Heart left ventricle (tissue), 16 donors: Measurements from ENCODE around the gene TERT. TPM values are rescaled to one million over a fixed set of nuclear protein-coding genes. Genes with fewer than 3 reads are reported as not detected.

Source experiments
- ATAC-seq, 4 donors: fragments of 200-7000 bp; cut with Tn5 transposase; one replicate each; pipeline ENCODE4 v1.9.1; 2020 to 2022; ENCODE audit warnings: moderate library complexity in 4 of 4, mild to moderate bottlenecking in 3 of 4, moderate number of reproducible peaks in 1 of 4
- DNase-seq, 5 donors: peaks; one replicate each; pipeline ENCODE4 v3.0.0-alpha.2; 2020
- H3K27ac ChIP-seq, 12 donors: fragments of 200-600 bp; sonication (generic) in 4 of 12; one replicate each; pipeline versions ENCODE4 v1.5.0 to v1.8.0; 2016 to 2022; ENCODE audit warnings: mild to moderate bottlenecking in 2 of 12
- H3K27me3 ChIP-seq, 9 donors: fragments of 200-600 bp; sonication (generic) in 2 of 9; one replicate each; pipeline versions ENCODE4 v1.5.1 to v1.8.0; 2016 to 2022; ENCODE audit warnings: mild to moderate bottlenecking in 3 of 9
- H3K36me3 ChIP-seq, 9 donors: fragments of 200-600 bp; sonication (generic) in 2 of 9; one replicate each; pipeline versions ENCODE4 v1.5.0 to v1.8.0; 2018 to 2022; ENCODE audit warnings: mild to moderate bottlenecking in 2 of 9
- H3K4me1 ChIP-seq, 12 donors: fragments of 200-600 bp; sonication (generic) in 4 of 12; one replicate each; pipeline versions ENCODE4 v1.5.0 to v1.8.0; 2016 to 2022; ENCODE audit warnings: mild to moderate bottlenecking in 3 of 12
- H3K4me3 ChIP-seq, 12 donors: fragments of 200-600 bp; sonication (generic) in 4 of 12; one replicate each; pipeline versions ENCODE4 v1.5.0 to v1.8.0; 2017 to 2022; ENCODE audit warnings: mild to moderate bottlenecking in 9 of 12, moderate library complexity in 4 of 12
- H3K9me3 ChIP-seq, 12 donors: fragments of 200-600 bp; sonication (generic) in 4 of 12; one replicate each; pipeline versions ENCODE4 v1.5.0 to v1.8.0; 2016 to 2022; ENCODE audit warnings: mild to moderate bottlenecking in 1 of 12
- CTCF ChIP-seq, 12 donors: fragments of 200-600 bp; sonication (generic) in 4 of 12; IDR thresholded peaks; one replicate each; pipeline versions ENCODE4 v1.5.0 to v1.8.0; 2018 to 2022; ENCODE audit warnings: antibody characterized with exemption in 12 of 12, mild to moderate bottlenecking in 5 of 12
- POLR2A ChIP-seq, 2 donors: fragments of 450-650 bp; IDR thresholded peaks; one replicate each; pipeline ENCODE4 v1.6.1; 2017; ENCODE audit warnings: antibody characterized with exemption in 2 of 2, mild to moderate bottlenecking in 2 of 2, moderate library complexity in 2 of 2
- WGBS, 4 donors: extraction: QIAGEN DNeasy Blood & Tissue Kit in 2 of 4; methylation state at CpG; one replicate each; pipeline versions ENCODE4 v1.1.5 to v1.1.7; 2013 to 2018; 5-methylcytosine and 5-hydroxymethylcytosine counted together
- intact Hi-C, 10 donors: fragments of 100-400 bp; cut with DNase I; formaldehyde crosslinking; loops; one replicate each; pipeline versions ENCODE4 v1.11.1 to v1.14.2; 2022
- polyA plus RNA-seq, 2 donors: library from polyadenylated mRNA; stranded (reverse); fragments of 200-250 nt; gene quantifications; one replicate each; pipeline ENCODE4 v1.2.3, GENCODE V29; 2013
- total RNA-seq, 9 donors: library from RNA; depleted of rRNA in 2 of 9; stranded (reverse); fragments of >200 nt in 2 of 9; fragmentation: NEBNext Ultra II Directional in 3 of 9; extraction: Animal tissue kit (Norgen Biotek cat#: 25700) in 3 of 9; gene quantifications; one replicate each; pipeline versions ENCODE4 v1.1.0 to v1.2.4, GENCODE V29; 2016 to 2023
- donor health status: ischemic (EF 13 %, LVEDD 7.1; RV severe dilation, severe dysfunction).
- donor health status: healthy with polysubstance abuse.
- donor health status: DM: no; HTN: yes; CAD: no.
- donor health status: DM: no; HTN: no; CAD: no.
- donor health status: ischemic (EF 25% LVEDD 6.9; RV normal size, moderate dysfunction).
- donor health status: ischemic (EF 25% LVEDD 5.7; RV mildly dilated, moderate dysfunction).
- donor health status: healthy.
- donor health status: DM: yes; HTN: yes; CAD: no.
- donor health status: ischemic (EF 35%, LVEDD 5.7; RV mildly dilated, moderate dysfunction).
- donor health status: nonischemic (EF 11% LVEDD 7.7; RV severe dilation, severe dysfunction).
- donor health status: DM: yes; HTN: yes; CAD: no.
- donor health status: PGD.
- donor health status: ischemic (EF 29% LVEDD 5.4; RV normal size, mild dysfunction).
- donor health status: nonischemic (EF 23%, LVEDD 6.1; RV moderate dilation, normal function).

The TERT gene
- total and polyA plus RNA-seq, 11 donors: not detected

DNA sequence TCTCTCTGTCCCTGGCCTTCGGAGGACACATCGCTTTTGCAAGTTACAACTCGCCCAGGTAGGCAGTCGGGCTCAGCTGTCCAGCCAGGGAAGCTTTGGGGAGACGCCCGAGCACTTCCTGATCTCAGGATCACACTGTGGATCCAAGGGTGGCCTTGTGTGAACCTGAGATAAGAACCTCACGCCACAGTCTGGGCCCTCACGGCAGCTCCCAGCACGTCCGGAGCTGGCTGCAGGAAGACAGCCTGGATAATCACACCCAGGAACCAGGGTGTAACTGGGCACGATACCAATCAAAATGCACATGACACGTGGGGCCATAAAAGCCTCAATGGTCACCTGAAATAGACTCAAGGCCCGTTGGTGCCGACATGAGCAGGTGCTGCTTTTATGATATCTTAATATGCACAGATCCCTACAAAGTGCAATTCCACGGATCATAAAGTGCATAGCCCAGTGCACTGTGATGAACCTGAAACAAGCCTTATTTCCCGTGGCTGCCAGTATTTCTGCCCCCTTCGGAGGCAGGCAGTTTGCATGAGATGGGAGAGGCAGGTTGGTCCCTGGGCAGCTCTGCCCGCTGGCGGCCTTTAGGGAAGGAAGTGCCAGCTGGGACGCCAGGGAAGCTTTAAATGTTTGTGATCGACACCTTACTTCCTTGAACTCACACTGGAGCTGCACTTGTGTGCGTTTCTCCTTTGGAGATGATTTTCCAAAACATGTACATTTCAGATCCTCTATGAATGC, 55.2 kb downstream of the TERT start:
- ATAC-seq (peak in 1 of 4 donors; percentile 31), DNase-seq (no peak)
- peaks cover 4 to 19% (median 9%) of the 10 kb centered on the region in 9 donors for H3K27me3 ChIP-seq
- no peak overlapping the region for H3K4me3 ChIP-seq
- 53 to 64% (median 55%) methylated on average over 13 to 22 of the region's 22 CpGs for WGBS, 4 donors
- H3K9me3 ChIP-seq: peaks cover 0 to 21% (median 14%) of the 10 kb centered on the region in 12 donors
- intact Hi-C loops: no loop called here
- no peak for TF ChIP-seq POLR2A (IDR thresholded peaks at IDR 0.05)
- TF ChIP-seq CTCF (IDR thresholded peaks at IDR 0.05): no peak
- no peak overlapping the region for H3K27ac ChIP-seq
- H3K4me1 ChIP-seq: no peaks in the 10 kb centered on the region
- H3K36me3 ChIP-seq: no peaks in the 10 kb centered on the region

DNA sequence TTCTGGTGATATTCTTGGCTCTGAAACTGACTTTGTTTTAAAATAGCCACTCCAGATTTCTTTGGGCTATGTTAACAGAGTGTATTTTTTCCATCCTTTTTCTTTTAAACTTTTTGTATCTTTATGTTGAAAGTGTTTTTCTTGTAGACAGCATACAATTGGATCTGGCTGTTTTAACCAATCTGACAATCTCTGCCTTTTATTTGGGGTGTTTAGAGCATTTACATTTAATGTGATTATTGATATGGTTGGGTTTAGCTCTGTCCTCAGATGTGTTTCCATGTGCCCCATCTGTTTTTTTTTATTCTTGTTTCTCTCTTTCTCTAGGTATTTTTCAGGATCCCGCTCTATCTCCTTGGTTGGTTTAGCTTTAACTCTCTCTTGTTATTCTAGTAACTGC, 59.0 kb downstream of the TERT start:
- intact Hi-C loops: no loop called here
- no peak for ATAC-seq

GRCh38 chr5:1235379-1235778, 59.5 kb downstream of the TERT start:
- ATAC-seq: no peak
- H3K27me3 ChIP-seq: peaks cover 0 to 6% (median 0%) of the 10 kb centered on the region in 9 donors
- TF ChIP-seq POLR2A (IDR thresholded peaks at IDR 0.05) (no peak), CTCF (IDR thresholded peaks at IDR 0.05) (no peak)
- no peak overlapping the region for H3K27ac ChIP-seq
- H3K4me3 ChIP-seq: no peak overlapping the region
- no peak for DNase-seq
- H3K36me3 ChIP-seq: no peaks in the 10 kb centered on the region
- no peaks in the 10 kb centered on the region for H3K4me1 ChIP-seq
- peaks cover 0 to 24% (median 14%) of the 10 kb centered on the region in 12 donors for H3K9me3 ChIP-seq
- 63 to 75% (median 69%) methylated on average over 8 of the region's 8 CpGs for WGBS, 4 donors
- intact Hi-C loops: no loop called here

More for the DNA sequence above, 59.0 kb downstream of the TERT start:
- Histone ChIP-seq H3K4me1 (no peaks in the 10 kb centered on the region), H3K36me3 (no peaks in the 10 kb centered on the region), H3K4me3 (no peak overlapping the region), H3K9me3 (peaks cover 0 to 24% (median 14%) of the 10 kb centered on the region in 12 donors), H3K27me3 (peaks cover 0 to 2% (median 0%) of the 10 kb centered on the region in 9 donors), H3K27ac (no peak overlapping the region)
- DNase-seq: no peak
- WGBS, 4 donors: 94 to 100% (median 96%) methylated on average over 1 of the region's 1 CpG
- no peak for TF ChIP-seq POLR2A (IDR thresholded peaks at IDR 0.05)

DNA sequence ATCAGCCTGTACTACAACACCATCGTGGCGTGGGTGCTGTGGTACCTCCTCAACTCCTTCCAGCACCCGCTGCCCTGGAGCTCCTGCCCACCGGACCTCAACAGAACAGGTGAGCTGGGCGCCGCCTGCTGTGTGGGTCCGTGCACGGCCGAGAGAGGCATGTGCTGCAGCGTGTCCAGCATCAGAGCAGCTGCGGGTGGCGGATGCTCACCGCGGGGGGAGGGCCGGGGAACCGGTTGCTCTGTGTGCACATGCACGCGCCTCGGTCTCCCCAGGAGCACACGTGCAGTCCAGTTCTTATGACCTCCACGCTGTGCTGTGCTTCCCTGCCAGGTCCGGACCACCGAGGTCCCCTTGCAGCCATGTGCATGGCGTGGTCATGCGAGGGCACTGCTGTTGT, 62.1 kb downstream of the TERT start:
- 90 to 93% (median 92%) methylated on average over 20 to 25 of the region's 25 CpGs for WGBS, 4 donors
- TF ChIP-seq POLR2A (IDR thresholded peaks at IDR 0.05) (no peak), CTCF (IDR thresholded peaks at IDR 0.05) (no peak)
- intact Hi-C loops: no loop called here
- no peak overlapping the region for H3K4me3 ChIP-seq
- no peaks in the 10 kb centered on the region for H3K4me1 ChIP-seq
- no peak for ATAC-seq
- peaks cover 0 to 24% (median 14%) of the 10 kb centered on the region in 12 donors for H3K9me3 ChIP-seq
- H3K36me3 ChIP-seq: no peaks in the 10 kb centered on the region
- no peak overlapping the region for H3K27ac ChIP-seq
- peaks cover 0 to 6% (median 0%) of the 10 kb centered on the region in 9 donors for H3K27me3 ChIP-seq
- no peak for DNase-seq
